Upper lobe of left lung (tissue), 6 donors: ENCODE measurements around the gene KCNQ4. TPM values are rescaled to one million over a fixed set of nuclear protein-coding genes. Genes with fewer than 3 reads are reported as not detected.

Experiments used
- ATAC-seq, 2 donors: fragments of 200-7000 bp; cut with Tn5 transposase; one replicate each; pipeline ENCODE4 v1.9.1; 2022; ENCODE audit warnings: mild to moderate bottlenecking in 2 of 2, moderate library complexity in 2 of 2; ENCODE audit not compliant: low FRiP score in 2 of 2
- DNase-seq, 2 donors: peaks; one replicate each; pipeline ENCODE4 v3.0.0-alpha.2; 2019 to 2020
- H3K27ac ChIP-seq, 4 donors: fragments of 200-600 bp; sonication (generic); one replicate each; pipeline ENCODE4 v1.5.1; 2016 to 2019
- H3K27me3 ChIP-seq, 4 donors: fragments of 200-600 bp; sonication (generic); one replicate each; pipeline ENCODE4 v1.5.1; 2017 to 2019
- H3K36me3 ChIP-seq, 4 donors: fragments of 200-600 bp; sonication (generic); one replicate each; pipeline ENCODE4 v1.5.1; 2016 to 2019
- H3K4me1 ChIP-seq, 4 donors: fragments of 200-600 bp; sonication (generic); one replicate each; pipeline ENCODE4 v1.5.1; 2018 to 2019
- H3K4me3 ChIP-seq, 4 donors: fragments of 200-600 bp; sonication (generic); one replicate each; pipeline ENCODE4 v1.5.1; 2017 to 2019; ENCODE audit warnings: mild to moderate bottlenecking in 2 of 4, moderate library complexity in 1 of 4
- H3K9me3 ChIP-seq, 4 donors: fragments of 200-600 bp; sonication (generic); one replicate each; pipeline ENCODE4 v1.5.1; 2018 to 2019
- CTCF ChIP-seq, 6 experiments: fragments of 450-650 bp in 4 of 6; fragments of 200-600 bp in 2 of 6; sonication (generic) in 2 of 6; IDR thresholded peaks; one replicate each; pipeline ENCODE4 v1.5.1; 2016 to 2019; ENCODE audit warnings: antibody characterized with exemption in 6 of 6
- EP300 ChIP-seq, 4 donors: sonication (generic); formaldehyde crosslinking; IDR thresholded peaks; one replicate each; pipeline ENCODE4 v1.5.1; 2017; ENCODE audit warnings: antibody characterized with exemption in 4 of 4, control low read depth in 2 of 4
- POLR2A ChIP-seq, 4 donors: fragments of 450-650 bp; IDR thresholded peaks; one replicate each; pipeline ENCODE4 v1.5.1; 2016 to 2017; ENCODE audit warnings: antibody characterized with exemption in 4 of 4, mild to moderate bottlenecking in 2 of 4
- POLR2AphosphoS5 ChIP-seq, 2 donors: sonication (generic); formaldehyde crosslinking; IDR thresholded peaks; one replicate each; pipeline ENCODE4 v1.5.1; 2017; ENCODE audit warnings: antibody characterized with exemption in 2 of 2
- WGBS, 2 donors: methylation state at CpG; one replicate each; pipeline ENCODE4 v1.1.5; 2017 to 2018; 5-methylcytosine and 5-hydroxymethylcytosine counted together
- total RNA-seq, 6 donors: library from RNA; depleted of rRNA in 4 of 6; stranded (reverse); fragments of >200 nt in 4 of 6; gene quantifications; one replicate each; pipeline versions ENCODE4 v1.1.0 to v1.2.1, GENCODE V29; 2016 to 2021
- donor health status: DM: no; HTN: no; CAD: no; lungs with moderate emphysema.
- donor health status: DM: no; HTN: yes; CAD: no; lungs with severe emphysema.

KCNQ4 gene
- total RNA-seq, 6 donors from 2014 or later: 0.44 to 0.89 (median 0.60) TPM; not detected in 1

- Histone ChIP-seq H3K27me3 (no peaks in the 10 kb centered on the region), H3K9me3 (peaks cover 0 to 3% (median 0%) of the 10 kb centered on the region in 4 donors), H3K4me3 (no peak overlapping the region), H3K27ac (no peak overlapping the region), H3K4me1 (peaks cover 0 to 11% (median 0%) of the 10 kb centered on the region in 4 donors), H3K36me3 (peaks cover 16 to 62% (median 45%) of the 10 kb centered on the region in 4 donors)
- TF ChIP-seq EP300 (IDR thresholded peaks at IDR 0.05) (no peak), POLR2AphosphoS5 (IDR thresholded peaks at IDR 0.05) (no peak), POLR2A (IDR thresholded peaks at IDR 0.05) (no peak), CTCF (IDR thresholded peaks at IDR 0.05) (no peak)
- no peak for DNase-seq
- WGBS, 2 donors: 80 to 94% methylated on average over 2 of the region's 2 CpGs
- ATAC-seq: no peak
Observed at GRCh38 chr1:40772146-40772955, 11.2 kb upstream of the KCNQ4 start.

GRCh38 chr1:40773748-40774265, 9.8 kb upstream of the KCNQ4 start:
- ATAC-seq (peak in 1 of 2 donors; percentile 8), DNase-seq (no peak)
- H3K4me1 ChIP-seq: peaks cover 0 to 11% (median 0%) of the 10 kb centered on the region in 4 donors
- peak overlapping the region in 1 of 4 donors; percentile 24 for H3K27ac ChIP-seq
- H3K36me3 ChIP-seq: peaks cover 13 to 48% (median 32%) of the 10 kb centered on the region in 4 donors
- no peak for TF ChIP-seq EP300 (IDR thresholded peaks at IDR 0.05)
- TF ChIP-seq POLR2A (IDR thresholded peaks at IDR 0.05): no peak
- TF ChIP-seq CTCF (IDR thresholded peaks at IDR 0.05): no peak
- no peak for TF ChIP-seq POLR2AphosphoS5 (IDR thresholded peaks at IDR 0.05)
- WGBS, 2 donors: 39 to 47% methylated on average over 6 of the region's 6 CpGs
- peaks cover 0 to 3% (median 0%) of the 10 kb centered on the region in 4 donors for H3K9me3 ChIP-seq
- H3K4me3 ChIP-seq: no peak overlapping the region
- no peaks in the 10 kb centered on the region for H3K27me3 ChIP-seq

- H3K4me1 ChIP-seq: peaks cover 0 to 11% (median 0%) of the 10 kb centered on the region in 4 donors
- ATAC-seq (peak; percentile 51 to 61), DNase-seq (peak in 1 of 2 donors; percentile 53)
- peaks cover 0 to 3% (median 0%) of the 10 kb centered on the region in 4 donors for H3K9me3 ChIP-seq
- WGBS, 2 donors: 29 to 47% methylated on average over 3 of the region's 3 CpGs
- TF ChIP-seq CTCF (IDR thresholded peaks at IDR 0.05) (peak; percentile 37 to 64 (median 61)), POLR2A (IDR thresholded peaks at IDR 0.05) (no peak), POLR2AphosphoS5 (IDR thresholded peaks at IDR 0.05) (no peak)
- no peaks in the 10 kb centered on the region for H3K27me3 ChIP-seq
- H3K4me3 ChIP-seq: no peak overlapping the region
- H3K27ac ChIP-seq: no peak overlapping the region
- peaks cover 13 to 42% (median 28%) of the 10 kb centered on the region in 4 donors for H3K36me3 ChIP-seq
Observed at GRCh38 chr1:40774266-40774998, 9.2 kb upstream of the KCNQ4 start.

- 91 to 96% methylated on average over 4 of the region's 4 CpGs for WGBS, 2 donors
- no peak overlapping the region for H3K4me3 ChIP-seq
- H3K9me3 ChIP-seq: peaks cover 0 to 3% (median 0%) of the 10 kb centered on the region in 4 donors
- H3K4me1 ChIP-seq: peaks cover 0 to 11% (median 0%) of the 10 kb centered on the region in 4 donors
- H3K36me3 ChIP-seq: peaks cover 0 to 21% (median 11%) of the 10 kb centered on the region in 4 donors
- H3K27me3 ChIP-seq: no peaks in the 10 kb centered on the region
- TF ChIP-seq POLR2A (IDR thresholded peaks at IDR 0.05) (no peak), CTCF (IDR thresholded peaks at IDR 0.05) (no peak), EP300 (IDR thresholded peaks at IDR 0.05) (no peak), POLR2AphosphoS5 (IDR thresholded peaks at IDR 0.05) (no peak)
- ATAC-seq (no peak), DNase-seq (no peak)
- H3K27ac ChIP-seq: no peak overlapping the region
Observed at GRCh38 chr1:40776236-40777072, 7.1 kb upstream of the KCNQ4 start.
